ENCODE measurements around the gene MSMP.

DNA sequence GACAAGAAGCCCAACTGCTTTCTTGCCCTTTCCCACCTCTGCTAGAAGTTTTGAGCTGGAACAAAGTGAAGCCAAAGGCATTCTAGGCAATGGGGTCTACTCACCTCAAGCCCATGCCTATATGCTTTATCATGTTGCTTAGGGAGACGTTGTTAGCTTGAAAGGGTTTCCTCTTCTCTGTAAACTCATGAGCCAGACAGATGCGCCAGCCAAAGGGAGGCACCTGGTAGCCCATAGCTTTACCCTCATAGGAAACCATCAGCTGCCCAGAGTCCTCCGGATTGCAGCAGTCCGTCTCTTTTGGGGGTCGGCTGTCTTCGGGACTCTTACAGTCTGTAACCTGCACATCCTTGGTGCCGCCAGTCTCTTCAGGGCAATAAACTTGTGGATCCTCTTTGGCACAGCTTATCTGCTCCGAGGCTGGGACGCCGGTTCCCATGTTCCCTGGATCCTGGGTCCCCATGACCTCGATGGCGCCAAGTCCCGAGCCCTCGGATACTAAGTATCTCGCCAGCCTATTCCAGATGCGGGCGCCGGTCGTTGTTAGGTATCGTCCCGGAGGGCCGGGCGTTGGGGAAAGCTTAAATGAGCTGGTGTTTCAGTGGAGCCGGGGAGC, 5.7 kb downstream of the MSMP start:
- TF ChIP-seq, protein P1, sequence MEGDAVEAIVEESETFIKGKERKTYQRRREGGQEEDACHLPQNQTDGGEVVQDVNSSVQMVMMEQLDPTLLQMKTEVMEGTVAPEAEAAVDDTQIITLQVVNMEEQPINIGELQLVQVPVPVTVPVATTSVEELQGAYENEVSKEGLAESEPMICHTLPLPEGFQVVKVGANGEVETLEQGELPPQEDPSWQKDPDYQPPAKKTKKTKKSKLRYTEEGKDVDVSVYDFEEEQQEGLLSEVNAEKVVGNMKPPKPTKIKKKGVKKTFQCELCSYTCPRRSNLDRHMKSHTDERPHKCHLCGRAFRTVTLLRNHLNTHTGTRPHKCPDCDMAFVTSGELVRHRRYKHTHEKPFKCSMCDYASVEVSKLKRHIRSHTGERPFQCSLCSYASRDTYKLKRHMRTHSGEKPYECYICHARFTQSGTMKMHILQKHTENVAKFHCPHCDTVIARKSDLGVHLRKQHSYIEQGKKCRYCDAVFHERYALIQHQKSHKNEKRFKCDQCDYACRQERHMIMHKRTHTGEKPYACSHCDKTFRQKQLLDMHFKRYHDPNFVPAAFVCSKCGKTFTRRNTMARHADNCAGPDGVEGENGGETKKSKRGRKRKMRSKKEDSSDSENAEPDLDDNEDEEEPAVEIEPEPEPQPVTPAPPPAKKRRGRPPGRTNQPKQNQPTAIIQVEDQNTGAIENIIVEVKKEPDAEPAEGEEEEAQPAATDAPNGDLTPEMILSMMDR (IDR thresholded peaks at IDR 0.05), result no peak
- no peak for TF ChIP-seq POLR2A (IDR thresholded peaks at IDR 0.05)

Measured in vagina (tissue), 2 donors.